Activated CD8-positive, alpha-beta memory T cell treated with anti-CD3 and anti-CD28 coated beads for 24 hours (primary cell): ENCODE results near the gene MYCBP.
A peak's percentile ranks its signal among the peaks of the same experiment; 100 is the strongest.
"Not testable (repeated sequence)": the region's sequence is repeated elsewhere in the genome, so short reads cannot be mapped to it uniquely, and the experiment has no call there.

ENCODE experiments used
- DNase-seq: peaks from one replicate; pipeline ENCODE4 v3.0.0-alpha.2; 2020

The MYCBP gene

DNA sequence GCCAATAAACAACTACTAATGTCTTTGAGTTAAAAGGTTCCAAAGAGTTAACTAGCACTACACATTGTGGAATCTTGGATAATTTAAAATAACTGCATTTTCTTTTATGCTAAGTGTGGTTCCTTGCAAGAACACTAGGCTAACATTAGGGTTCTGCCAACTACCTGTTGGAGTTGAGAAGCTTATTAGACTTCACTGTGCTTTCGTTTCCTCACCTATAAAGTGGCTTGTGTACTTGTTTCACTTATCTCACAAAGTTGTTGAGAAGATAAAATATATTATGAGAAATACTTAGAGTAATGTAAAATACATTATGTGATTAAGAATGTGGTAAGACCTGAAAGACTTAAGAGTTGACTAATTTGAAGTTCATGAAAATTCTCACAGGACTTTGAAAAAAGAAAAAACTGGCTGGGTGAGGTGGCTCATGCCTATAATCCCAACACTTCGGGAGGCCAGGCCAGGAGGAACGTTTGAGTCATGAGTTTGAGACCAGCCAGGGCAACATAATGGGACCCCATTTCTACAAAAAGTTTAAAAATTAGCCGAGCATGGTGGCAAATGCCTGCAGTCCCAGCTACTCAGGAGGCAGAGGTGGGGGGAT is 7.9 kb downstream of the MYCBP start:
- DNase-seq: no peak

GRCh38 chr1:38860454-38860795 is 12.7 kb downstream of the MYCBP start:
- DNase-seq: no peak

GRCh38 chr1:38859561-38860453 is 13.3 kb downstream of the MYCBP start, which contains the start of gene RRAGC:
Gene RRAGC, minus strand, starts transcription at chr1:38859772. Its CDS starts 126 bp downstream, at chr1:38859646.
- DNase-seq: peak; percentile 98

GRCh38 chr1:38858833-38859560 is 14.2 kb downstream of the MYCBP start:
- DNase-seq: peak; percentile 78

DNA sequence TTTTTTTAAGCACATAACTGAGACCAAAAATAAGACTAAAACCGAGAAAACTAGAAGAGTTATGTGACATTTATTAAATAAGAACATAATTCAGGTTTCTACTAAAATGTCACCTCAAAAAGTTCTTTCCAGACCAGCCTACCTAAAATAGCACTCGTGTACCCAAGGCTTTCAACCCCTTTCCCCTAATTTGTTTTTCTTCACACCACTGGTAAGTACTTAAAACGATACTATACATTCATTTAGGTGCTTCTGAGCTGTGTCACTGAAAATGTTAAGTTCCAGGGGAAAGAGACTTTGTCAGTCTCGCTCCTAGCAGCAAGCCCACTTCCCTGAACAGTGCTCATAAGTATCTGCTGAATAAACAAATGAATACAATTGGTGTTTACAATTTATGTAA is 20.4 kb downstream of the MYCBP start:
- no peak for DNase-seq

DNA sequence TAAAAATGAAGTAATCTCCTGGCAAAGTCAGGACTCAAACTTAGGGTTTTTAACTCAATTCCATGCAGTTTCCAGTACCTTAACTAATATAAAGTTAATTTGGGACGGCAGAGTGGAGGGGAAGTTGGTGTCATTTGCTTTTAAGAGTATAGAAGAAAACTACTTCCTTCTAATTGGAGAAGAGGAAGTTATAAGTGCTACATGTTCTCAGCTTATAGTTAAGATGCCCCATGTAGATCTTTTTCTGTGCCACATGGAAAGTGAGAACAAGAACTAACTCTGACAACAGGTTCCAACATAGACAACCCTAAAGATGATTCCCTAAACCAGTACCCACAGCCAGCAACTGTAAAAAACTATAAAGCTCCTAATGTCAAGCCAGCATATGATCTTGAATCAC is 25.1 kb downstream of the MYCBP start:
- DNase-seq: no peak

GRCh38 chr1:38846210-38846609 is 26.9 kb downstream of the MYCBP start:
- DNase-seq: no peak

DNA sequence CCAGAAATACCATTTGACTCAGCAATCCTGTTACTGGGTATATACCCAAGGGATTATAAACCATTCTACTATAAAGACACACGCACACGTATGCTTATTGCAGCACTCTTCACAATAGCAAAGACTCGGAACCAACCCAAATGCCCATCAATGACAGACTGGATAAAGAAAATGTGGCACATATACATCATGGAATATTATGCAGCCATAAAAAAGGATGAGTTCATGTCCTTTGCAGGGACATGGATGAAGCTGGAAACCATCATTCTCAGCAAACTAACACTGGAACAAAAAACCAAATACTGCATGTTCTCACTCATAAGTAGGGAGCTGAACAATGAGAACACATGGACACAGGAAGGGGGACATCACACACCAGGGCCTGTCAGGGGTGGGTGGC is 28.1 kb downstream of the MYCBP start:
- not testable (repeated sequence) for DNase-seq

DNA sequence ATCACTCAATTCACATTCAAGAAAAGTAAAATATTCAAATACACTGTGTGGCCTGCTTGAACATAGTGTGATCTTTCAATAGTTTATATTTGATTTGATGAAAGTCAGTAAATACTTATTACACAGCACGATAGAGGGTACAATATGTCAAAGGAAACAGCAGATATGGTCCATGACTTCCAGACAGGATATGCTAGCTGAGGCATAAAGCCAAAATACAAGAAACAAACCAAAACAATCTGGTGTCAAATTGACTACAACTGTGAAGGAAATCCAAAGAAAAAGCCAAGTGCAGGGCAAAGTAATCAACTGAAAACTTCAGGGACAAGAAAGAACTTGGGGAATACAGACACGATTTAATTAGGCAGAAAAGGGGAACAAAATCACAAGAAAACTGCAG is 32.9 kb downstream of the MYCBP start:
- DNase-seq: no peak

GRCh38 chr1:38839363-38839762 is 33.8 kb downstream of the MYCBP start:
- no peak for DNase-seq

DNA sequence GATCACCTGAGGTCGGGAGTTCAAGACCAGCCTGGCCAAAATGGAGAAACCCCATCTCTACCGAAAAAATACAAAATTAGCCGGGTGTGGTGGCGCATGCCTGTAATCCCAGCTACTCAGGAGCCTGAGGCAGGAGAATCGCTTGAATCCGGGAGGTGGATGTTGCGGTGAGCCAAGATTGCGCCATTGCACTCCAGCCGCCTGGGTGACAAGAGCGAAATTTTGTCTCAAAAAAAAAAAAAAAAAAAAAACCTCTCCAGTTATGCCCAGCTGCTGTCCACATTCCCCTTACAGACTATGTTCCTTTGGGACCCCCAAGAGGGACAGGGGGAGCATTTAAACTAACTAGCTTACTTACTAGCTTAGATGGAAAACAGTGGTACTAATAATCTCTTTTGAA is 36.8 kb downstream of the MYCBP start:
- not testable (repeated sequence) for DNase-seq

DNA sequence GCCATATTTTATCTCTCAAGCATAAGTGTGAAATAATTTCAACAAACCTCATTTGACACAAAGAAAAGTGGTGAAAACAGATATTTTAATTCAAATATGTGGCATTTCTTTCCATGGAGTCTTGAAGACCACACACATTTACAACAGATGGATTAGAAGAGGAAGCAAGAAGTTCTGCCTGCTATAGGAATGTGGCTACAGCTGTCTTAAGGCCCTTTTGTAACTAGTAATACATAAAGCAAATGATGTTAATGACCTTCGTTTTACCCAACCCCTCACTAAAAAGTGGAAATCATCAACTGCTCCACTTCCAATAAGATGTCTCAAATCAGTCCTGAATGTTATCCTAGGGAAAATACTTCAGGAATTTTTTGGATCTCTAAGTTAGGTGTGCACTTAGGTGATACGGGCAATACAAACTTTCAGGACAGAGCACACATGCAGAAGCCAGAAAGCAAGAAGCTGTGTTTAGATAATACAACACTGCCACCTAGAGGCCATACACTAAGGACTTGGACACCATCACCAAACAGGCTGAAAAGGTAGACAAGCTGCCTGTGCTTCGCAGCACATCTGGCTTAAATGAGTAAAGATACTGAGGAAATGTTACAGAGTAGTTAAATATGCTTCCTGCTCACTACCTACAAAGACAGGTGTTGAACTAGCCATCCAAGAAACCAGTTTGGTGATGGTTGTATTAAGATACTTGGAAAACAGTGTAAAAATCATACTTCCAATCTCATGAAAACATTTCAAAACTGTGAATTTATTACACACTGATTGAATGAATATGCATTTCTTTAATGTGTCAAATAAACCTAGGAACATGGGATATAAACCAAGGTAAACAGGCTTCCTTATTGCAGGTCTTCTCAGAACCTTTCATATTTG is 38.0 kb downstream of the MYCBP start:
- DNase-seq: no peak

- no peak for DNase-seq
Observed at GRCh38 chr1:38834221-38834782, 38.8 kb downstream of the MYCBP start.

GRCh38 chr1:38833146-38833545 is 40.0 kb downstream of the MYCBP start:
- DNase-seq: no peak

- DNase-seq: no peak
Observed at GRCh38 chr1:38832370-38832734, 40.8 kb downstream of the MYCBP start.

- DNase-seq: no peak
Observed at GRCh38 chr1:38831731-38832369, 41.3 kb downstream of the MYCBP start.

DNA sequence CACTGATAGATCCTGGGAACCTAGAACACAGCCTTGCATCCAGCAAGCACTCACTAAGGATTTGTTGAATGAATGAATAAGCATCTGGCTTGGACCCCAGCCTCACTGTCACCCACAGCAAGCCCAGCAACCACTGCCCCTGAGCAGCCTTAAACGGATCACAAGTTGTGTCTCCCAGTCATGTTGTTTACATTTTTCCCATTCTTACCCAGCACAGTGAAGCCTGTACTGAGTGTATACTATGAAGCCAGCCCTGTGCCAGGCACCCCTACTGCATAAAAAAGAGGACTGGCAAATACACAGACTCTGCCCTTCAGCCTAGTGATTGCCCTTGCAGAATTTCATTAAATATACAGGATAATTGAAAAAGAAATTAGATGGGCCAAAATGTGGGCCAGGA is 43.8 kb downstream of the MYCBP start:
- DNase-seq: no peak

DNA sequence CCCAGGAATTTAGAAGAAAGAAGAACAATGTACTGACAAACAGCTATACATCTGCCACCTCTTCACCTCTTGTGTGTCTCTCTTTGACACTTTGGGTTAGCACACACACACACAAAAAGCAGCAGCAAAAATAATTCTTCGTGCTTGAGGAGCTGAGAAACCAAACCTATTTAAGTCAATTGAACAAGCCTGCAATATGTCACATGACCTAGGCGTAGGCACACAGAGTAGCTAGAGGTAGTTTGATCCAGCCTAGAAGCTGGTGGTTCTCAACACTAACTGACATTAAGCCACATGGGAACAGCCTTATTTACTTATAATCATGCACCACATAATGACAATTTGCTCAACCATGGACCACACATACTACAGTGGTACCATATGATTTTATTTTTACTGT is 45.8 kb downstream of the MYCBP start:
- no peak for DNase-seq

DNA sequence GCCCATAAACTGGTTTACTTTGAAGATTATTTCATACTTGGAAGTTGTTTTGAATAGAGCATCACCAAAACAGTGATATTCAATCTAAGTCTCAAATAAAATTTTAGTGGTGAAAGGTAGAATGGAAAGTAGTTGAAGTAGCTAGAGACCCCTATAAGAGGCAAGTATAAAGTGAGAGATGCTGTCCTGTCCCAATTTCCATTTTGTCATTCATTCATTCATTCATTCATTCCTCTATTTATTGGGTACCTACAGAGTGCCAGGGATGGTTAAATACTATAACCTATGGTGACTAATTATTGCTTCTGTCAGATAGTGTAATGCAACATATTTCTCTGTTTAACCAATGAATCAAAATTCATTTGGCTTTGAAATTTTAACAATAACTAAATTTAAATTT is 46.3 kb downstream of the MYCBP start:
- no peak for DNase-seq

- DNase-seq: no peak
Observed at GRCh38 chr1:38826262-38826661, 46.9 kb downstream of the MYCBP start.

DNA sequence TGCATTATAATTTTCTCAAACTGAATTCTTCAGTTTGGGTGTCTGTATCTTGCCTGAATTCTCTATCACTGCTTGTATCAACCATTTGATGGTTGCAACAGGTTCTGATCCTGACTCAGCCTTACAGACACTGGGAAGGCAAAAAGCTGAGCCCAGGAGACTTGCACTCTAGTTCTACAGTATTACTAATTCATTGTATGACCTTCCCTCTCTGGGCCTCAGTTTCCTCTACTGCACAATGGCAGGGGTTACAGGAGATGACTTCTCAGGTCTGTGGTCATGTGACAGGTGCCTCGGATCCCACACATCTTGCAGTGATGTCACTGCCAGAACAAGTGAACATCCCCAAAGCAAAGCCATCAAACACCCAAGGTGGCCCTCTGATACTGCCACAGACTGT is 52.3 kb downstream of the MYCBP start:
- no peak for DNase-seq

DNA sequence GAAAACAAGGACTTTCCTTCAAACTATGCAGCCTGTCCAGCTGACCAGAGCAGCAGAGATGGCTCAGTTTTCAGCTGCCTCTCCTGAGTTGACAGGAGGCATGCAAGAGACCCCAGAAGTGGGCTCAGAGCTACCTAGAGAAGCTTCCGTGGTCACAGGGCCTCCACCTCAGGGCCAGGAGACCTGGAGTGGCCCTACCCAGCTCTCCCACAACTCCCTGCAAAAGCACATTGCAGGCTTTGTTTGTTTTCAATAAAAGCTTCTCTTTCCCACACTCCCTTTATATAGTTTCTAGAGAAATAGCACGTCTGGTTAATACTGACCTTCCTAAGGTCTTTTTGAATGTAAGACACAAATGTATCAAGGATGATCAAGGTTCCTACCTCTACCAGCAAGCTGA is 53.6 kb downstream of the MYCBP start:
- no peak for DNase-seq
